Fibroblast of lung (primary cell): ENCODE measurements around the gene ZBTB33. TPM values are rescaled to one million over a fixed set of nuclear protein-coding genes. Genes with fewer than 3 reads are reported as not detected.

Experiments used
- DNase-seq, 2 donors: peaks; one replicate each; pipeline versions ENCODE4 v3.0.0 to v3.0.0-alpha.2; 2010; ENCODE audit warnings: low read depth in 2 of 2
- H2AFZ ChIP-seq: 2 replicates; pipeline ENCODE4 v1.5.1; 2012; ENCODE audit warnings: low read length, control low read depth, inconsistent platforms
- H3K27ac ChIP-seq: 2 replicates; pipeline ENCODE4 v1.5.1; 2011; ENCODE audit warnings: low read length, control low read depth; ENCODE audit not compliant: insufficient read depth
- H3K27me3 ChIP-seq: 2 replicates; pipeline ENCODE4 v1.5.1; 2011; ENCODE audit warnings: mild to moderate bottlenecking, low read length; ENCODE audit not compliant: control insufficient read depth, insufficient read depth
- H3K36me3 ChIP-seq: 2 replicates; pipeline ENCODE4 v1.5.1; 2011; ENCODE audit warnings: low read length; ENCODE audit not compliant: control insufficient read depth, insufficient read depth
- H3K4me1 ChIP-seq: 2 replicates; pipeline ENCODE4 v1.5.1; 2011; ENCODE audit warnings: low read length; ENCODE audit not compliant: control insufficient read depth, insufficient read depth; ENCODE audit errors: extremely low read depth
- H3K4me2 ChIP-seq: 2 replicates; pipeline ENCODE4 v1.5.1; 2011; ENCODE audit warnings: low read length, control low read depth; ENCODE audit not compliant: insufficient read depth; ENCODE audit errors: extremely low read depth
- H3K4me3 ChIP-seq, 4 experiments: fragments of 200-600 bp in 1 of 4; sonication (generic) in 1 of 4; replicated peaks in 1 of 4; 2 replicates each; pipeline ENCODE4 v1.5.1; 2011 to 2016; ENCODE audit warnings: low read length in 4 of 4, low read depth in 3 of 4, mild to moderate bottlenecking in 3 of 4, control low read depth in 2 of 4, inconsistent platforms in 1 of 4, mixed read lengths in 1 of 4; ENCODE audit not compliant: insufficient read depth in 1 of 4; ENCODE audit errors: control extremely low read depth in 1 of 4
- H3K79me2 ChIP-seq: 2 replicates; pipeline ENCODE4 v1.5.1; 2012; ENCODE audit warnings: mild to moderate bottlenecking, low read length, inconsistent platforms; ENCODE audit not compliant: control insufficient read depth, insufficient read depth
- H3K9ac ChIP-seq: 2 replicates; pipeline ENCODE4 v1.5.1; 2011; ENCODE audit warnings: mild to moderate bottlenecking, low read length, control low read depth; ENCODE audit not compliant: insufficient read depth
- H3K9me3 ChIP-seq: 2 replicates; pipeline ENCODE4 v1.5.1; 2012; ENCODE audit warnings: low read depth, low read length; ENCODE audit not compliant: control insufficient read depth, insufficient read depth
- H4K20me1 ChIP-seq: 2 replicates; pipeline ENCODE4 v1.5.1; 2011; ENCODE audit warnings: low read length; ENCODE audit not compliant: control insufficient read depth, insufficient read depth; ENCODE audit errors: extremely low read depth
- CTCF ChIP-seq, 2 donors: IDR thresholded peaks in 1 of 2; conservative IDR thresholded peaks in 1 of 2; 1 replicate in 1 of 2; 2 replicates in 1 of 2; pipeline ENCODE4 v1.5.1; 2011 to 2012; ENCODE audit warnings: low read length in 2 of 2, control low read depth in 1 of 2, inconsistent platforms in 1 of 2, low read depth in 1 of 2, mild to moderate bottlenecking in 1 of 2
- EZH2 ChIP-seq: IDR thresholded peaks from 2 replicates; pipeline ENCODE4 v1.5.1; 2012; ENCODE audit warnings: low read length, control low read depth, mild to moderate bottlenecking; ENCODE audit errors: missing control alignments
- polyA plus RNA-seq, 2 donors: library from polyadenylated mRNA; depleted of rRNA in 1 of 2; stranded (reverse) in 1 of 2; unstranded in 1 of 2; fragments of >200 nt; gene quantifications; 2 replicates each; pipeline ENCODE4 v1.2.1, GENCODE V29; 2011 to 2012; ENCODE audit warnings: missing spikeins in 1 of 2
- total RNA-seq: library from RNA; depleted of rRNA; stranded (reverse); fragments of >200 nt; gene quantifications from 2 replicates; pipeline ENCODE4 v1.2.1, GENCODE V29; 2014

The ZBTB33 gene
- total and polyA plus RNA-seq, 2 donors (not counting 1 experiment from before 2014, with no cell fraction given): 6.6 to 9.7 TPM

GRCh38 chrX:120301497-120301896 lies 50.9 kb downstream of the ZBTB33 start:
- no peaks in the 10 kb centered on the region for H3K79me2 ChIP-seq
- TF ChIP-seq CTCF (conservative IDR thresholded peaks at IDR 0.05 in 1 of 2, IDR thresholded peaks at IDR 0.05 in 1 of 2; ENCODE audit: low read depth in 1 of 2, low read length in 2 of 2) (no peak), EZH2 (no peak)
- H3K27me3 ChIP-seq: no peaks in the 10 kb centered on the region
- H3K36me3 ChIP-seq: no peaks in the 10 kb centered on the region
- H3K27ac ChIP-seq: no peak overlapping the region
- H3K4me3 ChIP-seq: no peak overlapping the region
- no peaks in the 10 kb centered on the region for H4K20me1 ChIP-seq
- DNase-seq: no peak
- H3K4me2 ChIP-seq: no peak overlapping the region
- H3K9ac ChIP-seq: no peak overlapping the region
- no peaks in the 10 kb centered on the region for H3K9me3 ChIP-seq
- H3K4me1 ChIP-seq: no peaks in the 10 kb centered on the region
- H2AFZ ChIP-seq: no peak overlapping the region

GRCh38 chrX:120301960-120302359 lies 51.3 kb downstream of the ZBTB33 start:
- no peak overlapping the region for H3K4me3 ChIP-seq

GRCh38 chrX:120302434-120302833 lies 51.8 kb downstream of the ZBTB33 start:
- Histone ChIP-seq H3K9me3 (no peaks in the 10 kb centered on the region), H4K20me1 (no peaks in the 10 kb centered on the region), H3K27me3 (no peaks in the 10 kb centered on the region), H3K4me3 (no peak overlapping the region), H3K4me2 (no peak overlapping the region), H3K4me1 (no peaks in the 10 kb centered on the region), H3K27ac (no peak overlapping the region), H3K9ac (no peak overlapping the region), H2AFZ (no peak overlapping the region), H3K36me3 (no peaks in the 10 kb centered on the region), H3K79me2 (no peaks in the 10 kb centered on the region)
- no peak for DNase-seq
- TF ChIP-seq EZH2 (no peak), CTCF (conservative IDR thresholded peaks at IDR 0.05 in 1 of 2, IDR thresholded peaks at IDR 0.05 in 1 of 2; ENCODE audit: low read depth in 1 of 2, low read length in 2 of 2) (no peak)

More at GRCh38 chrX:120301960-120302359, 51.3 kb downstream of the ZBTB33 start:
- Histone ChIP-seq H3K9ac (no peak overlapping the region), H3K36me3 (no peaks in the 10 kb centered on the region), H3K4me2 (no peak overlapping the region), H4K20me1 (no peaks in the 10 kb centered on the region), H3K4me1 (no peaks in the 10 kb centered on the region), H3K27me3 (no peaks in the 10 kb centered on the region), H3K9me3 (no peaks in the 10 kb centered on the region), H2AFZ (no peak overlapping the region), H3K79me2 (no peaks in the 10 kb centered on the region), H3K27ac (no peak overlapping the region)
- TF ChIP-seq EZH2: no peak
- DNase-seq: no peak
